Measurements from ENCODE around the gene STARD5.

DNA sequence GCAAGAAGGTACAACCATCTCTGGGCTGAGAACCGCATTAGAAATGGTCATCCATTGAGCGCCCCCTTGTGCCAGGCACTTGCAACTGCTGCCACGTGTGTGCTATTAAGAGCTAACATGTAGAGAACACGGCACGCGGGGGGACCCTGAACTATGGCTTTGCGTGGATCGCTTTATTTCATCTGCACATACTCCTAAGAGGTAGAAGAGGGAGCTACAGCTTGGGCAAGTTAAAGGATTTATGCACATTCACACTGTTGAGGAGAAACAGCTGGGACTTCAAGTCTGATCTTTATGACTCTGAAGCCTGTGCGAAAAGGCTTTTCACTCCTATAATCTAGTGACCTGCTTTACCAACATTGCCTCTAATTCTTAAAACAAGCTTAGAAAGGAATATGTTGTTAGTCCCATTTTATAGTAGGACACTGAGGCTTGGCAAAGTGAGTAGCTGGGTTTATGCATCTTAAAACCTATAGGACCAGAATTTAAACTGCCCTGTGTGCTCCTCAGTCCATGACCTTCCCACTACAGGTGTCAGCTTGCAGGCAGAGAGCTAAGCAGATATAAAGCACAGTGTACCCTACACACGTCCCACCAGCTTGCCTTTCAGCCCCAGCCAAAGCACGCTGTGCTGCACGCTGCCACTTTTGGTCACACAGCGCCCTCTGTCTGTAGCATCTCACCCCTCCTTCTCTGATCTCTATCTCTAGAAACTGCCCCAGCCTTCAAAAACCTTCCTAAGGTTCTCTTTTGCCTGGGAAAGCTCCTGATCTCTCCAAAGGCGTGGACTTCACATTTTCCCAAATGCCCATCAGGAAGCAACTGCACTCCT lies 57.8 kb downstream of the STARD5 start:
- TF ChIP-seq, protein P1, sequence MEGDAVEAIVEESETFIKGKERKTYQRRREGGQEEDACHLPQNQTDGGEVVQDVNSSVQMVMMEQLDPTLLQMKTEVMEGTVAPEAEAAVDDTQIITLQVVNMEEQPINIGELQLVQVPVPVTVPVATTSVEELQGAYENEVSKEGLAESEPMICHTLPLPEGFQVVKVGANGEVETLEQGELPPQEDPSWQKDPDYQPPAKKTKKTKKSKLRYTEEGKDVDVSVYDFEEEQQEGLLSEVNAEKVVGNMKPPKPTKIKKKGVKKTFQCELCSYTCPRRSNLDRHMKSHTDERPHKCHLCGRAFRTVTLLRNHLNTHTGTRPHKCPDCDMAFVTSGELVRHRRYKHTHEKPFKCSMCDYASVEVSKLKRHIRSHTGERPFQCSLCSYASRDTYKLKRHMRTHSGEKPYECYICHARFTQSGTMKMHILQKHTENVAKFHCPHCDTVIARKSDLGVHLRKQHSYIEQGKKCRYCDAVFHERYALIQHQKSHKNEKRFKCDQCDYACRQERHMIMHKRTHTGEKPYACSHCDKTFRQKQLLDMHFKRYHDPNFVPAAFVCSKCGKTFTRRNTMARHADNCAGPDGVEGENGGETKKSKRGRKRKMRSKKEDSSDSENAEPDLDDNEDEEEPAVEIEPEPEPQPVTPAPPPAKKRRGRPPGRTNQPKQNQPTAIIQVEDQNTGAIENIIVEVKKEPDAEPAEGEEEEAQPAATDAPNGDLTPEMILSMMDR (IDR thresholded peaks at IDR 0.05), result peak; percentile 88
- no peak for TF ChIP-seq EZH2 (IDR thresholded peaks at IDR 0.05; ENCODE audit: borderline replicate concordance, insufficient read depth, low read depth, low read length, poor library complexity, severe bottlenecking)

Data from B cell (primary cell).